OCI-LY7 (cell line): ENCODE results near the gene ANKRD52. TPM values are rescaled to one million over a fixed set of nuclear protein-coding genes. Genes with fewer than 3 reads are reported as not detected.

Experiments used
- BruUV-seq: library from RNA; stranded (reverse); fragments of 400-500 nt; replicated peaks from 2 replicates; lab custom pipeline; 2021; lab: Mats Ljungman, UMichigan
- CTCF ChIA-PET: fragments of 300-600 bp; sonication (Branson Sonifier 250); formaldehyde crosslinking; loops from one replicate; lab custom pipeline; 2022; ENCODE audit warnings: antibody characterized with exemption; ENCODE audit not compliant: unreplicated experiment; lab: Charles Lee
- POLR2A ChIA-PET: fragments of 300-600 bp; sonication (Branson Sonifier 250); formaldehyde crosslinking; loops from one replicate; lab custom pipeline; 2022; ENCODE audit warnings: antibody characterized with exemption; lab: Charles Lee
- DNase-seq: peaks from one replicate; pipeline ENCODE4 v3.0.0-alpha.2; 2015; ENCODE audit warnings: low spot score
- H2AFZ ChIP-seq: fragments of 200-600 bp; sonication (generic), shearing (Covaris generic); 2 replicates; pipeline ENCODE4 v1.6.1; 2014; ENCODE audit warnings: mild to moderate bottlenecking, antibody characterized with exemption, low read length, moderate library complexity
- H3K27ac ChIP-seq: fragments of 200-600 bp; sonication (generic); 2 replicates; pipeline ENCODE4 v1.5.1; 2014; ENCODE audit warnings: mixed run types, low read depth, mild to moderate bottlenecking, moderate library complexity, low read length, inconsistent platforms; ENCODE audit not compliant: poor library complexity, severe bottlenecking
- H3K36me3 ChIP-seq: fragments of 200-600 bp; sonication (generic); 2 replicates; pipeline ENCODE4 v1.6.1; 2014; ENCODE audit warnings: mild to moderate bottlenecking, antibody characterized with exemption, low read length, moderate library complexity, mixed read lengths; ENCODE audit not compliant: insufficient read depth
- H3K4me1 ChIP-seq: fragments of 200-600 bp; sonication (generic); 2 replicates; pipeline ENCODE4 v1.5.1; 2014; ENCODE audit warnings: mild to moderate bottlenecking, low read length; ENCODE audit not compliant: insufficient read depth, poor library complexity, severe bottlenecking
- H3K4me2 ChIP-seq: fragments of 200-600 bp; sonication (generic); 2 replicates; pipeline ENCODE4 v1.6.1; 2014; ENCODE audit warnings: mild to moderate bottlenecking, low read length
- H3K4me3 ChIP-seq: fragments of 200-600 bp; sonication (generic); 2 replicates; pipeline ENCODE4 v1.5.1; 2014; ENCODE audit warnings: mild to moderate bottlenecking, low read depth, low read length; ENCODE audit not compliant: poor library complexity, severe bottlenecking
- H3K79me2 ChIP-seq: fragments of 200-600 bp; sonication (generic); 2 replicates; pipeline ENCODE4 v1.6.1; 2016; ENCODE audit warnings: low read depth, mild to moderate bottlenecking, low read length, moderate library complexity, mixed read lengths; ENCODE audit not compliant: insufficient read depth
- H3K9me2 ChIP-seq: fragments of 200-600 bp; sonication (generic); 2 replicates; pipeline ENCODE4 v1.6.1; 2016; ENCODE audit warnings: mild to moderate bottlenecking, low read length, mixed read lengths; ENCODE audit not compliant: insufficient read depth
- H3K9me3 ChIP-seq: fragments of 200-600 bp; sonication (generic); 2 replicates; pipeline ENCODE4 v1.6.1; 2014; ENCODE audit warnings: mild to moderate bottlenecking, mixed run types, low read length, mixed read lengths
- H4K20me1 ChIP-seq: fragments of 200-600 bp; sonication (generic); 2 replicates; pipeline ENCODE4 v1.6.1; 2014; ENCODE audit warnings: mild to moderate bottlenecking, antibody characterized with exemption, low read length, moderate library complexity, mixed read lengths; ENCODE audit not compliant: insufficient read depth
- CTCF ChIP-seq: fragments of 200-600 bp; sonication (generic); conservative IDR thresholded peaks from 2 replicates; pipeline ENCODE4 v1.5.1; 2014; ENCODE audit warnings: mild to moderate bottlenecking, antibody characterized with exemption, low read length, moderate library complexity, mixed read lengths
- EZH2phosphoT487 ChIP-seq: fragments of 200-600 bp; sonication (generic); IDR thresholded peaks from 2 replicates; pipeline ENCODE4 v1.6.1; 2018; ENCODE audit warnings: low read depth, borderline replicate concordance, mild to moderate bottlenecking, mixed run types, antibody characterized with exemption, low read length, moderate library complexity, mixed read lengths
- intact Hi-C: fragments of 100-400 bp; cut with micrococcal nuclease; formaldehyde crosslinking; loops from one replicate; pipeline ENCODE4 v1.10.0; 2022; ENCODE audit not compliant: unreplicated experiment
- total RNA-seq, 2 experiments: library from RNA; depleted of rRNA in 1 of 2; stranded (reverse); fragments of >200 nt in 1 of 2; shearing (Covaris generic) in 1 of 2; gene quantifications; 2 replicates each; pipeline ENCODE4 v1.2.3, GENCODE V29; 2014 to 2022

Gene ANKRD52
- total RNA-seq, 2 experiments from 2014 or later: 11.7 to 35.0 TPM

- Histone ChIP-seq H3K4me3 (no peak overlapping the region), H2AFZ (no peak overlapping the region), H3K4me1 (peaks cover 11% of the 10 kb centered on the region), H3K4me2 (no peak overlapping the region), H4K20me1 (0 out of 2 replicates have a peak, but pooled peaks cover 5% of the 10 kb centered on the region), H3K79me2 (peaks cover 15% of the 10 kb centered on the region; the same call in 1 of the 2 replicates), H3K36me3 (peaks cover 81% of the 10 kb centered on the region), H3K27ac (no peak overlapping the region), H3K9me2 (no peaks in the 10 kb centered on the region), H3K9me3 (no peaks in the 10 kb centered on the region)
- no peak for TF ChIP-seq CTCF
- no peak for TF ChIP-seq EZH2phosphoT487
- CTCF ChIA-PET: interaction anchor here (0.5 kb wide), 1 partner anchor 14 kb away, joined by 9 read pairs; no protein-coding TSS in a partner anchor
- intact Hi-C loops: no loop called here
- no peak for DNase-seq
- no TSS peak for BruUV-seq
- POLR2A ChIA-PET: no interaction called here
Measured at GRCh38 chr12:56252649-56253048, 5.5 kb downstream of the ANKRD52 start.

- intact Hi-C loops: no loop called here
- H3K27ac ChIP-seq: no peak overlapping the region
- DNase-seq: no peak
- H3K4me3 ChIP-seq: no peak overlapping the region
- H3K36me3 ChIP-seq: peaks cover 79% of the 10 kb centered on the region
- H3K9me3 ChIP-seq: no peaks in the 10 kb centered on the region
- CTCF ChIA-PET: interaction anchor here (0.5 kb wide), 1 partner anchor 216 kb away, joined by 4 read pairs; no protein-coding TSS in a partner anchor
- no peak overlapping the region for H3K4me2 ChIP-seq
- no TSS peak for BruUV-seq
- H3K4me1 ChIP-seq: no peaks in the 10 kb centered on the region
- no peaks in the 10 kb centered on the region for H3K9me2 ChIP-seq
- TF ChIP-seq CTCF (no peak), EZH2phosphoT487 (no peak)
- no peak overlapping the region for H2AFZ ChIP-seq
- H3K79me2 ChIP-seq: no peaks in the 10 kb centered on the region
- no peaks in the 10 kb centered on the region for H4K20me1 ChIP-seq
- POLR2A ChIA-PET: interaction anchor here (0.6 kb wide), 1 partner anchor 43 kb away, joined by 4 read pairs; no protein-coding TSS in a partner anchor
Measured at GRCh38 chr12:56248711-56249110, 9.5 kb downstream of the ANKRD52 start.

GRCh38 chr12:56247923-56248322 is 10.3 kb downstream of the ANKRD52 start:
- no TSS peak for BruUV-seq
- Histone ChIP-seq H3K9me3 (no peaks in the 10 kb centered on the region), H3K9me2 (no peaks in the 10 kb centered on the region), H3K4me2 (no peak overlapping the region), H3K79me2 (no peaks in the 10 kb centered on the region), H4K20me1 (no peaks in the 10 kb centered on the region), H2AFZ (no peak overlapping the region), H3K4me1 (no peaks in the 10 kb centered on the region), H3K4me3 (no peak overlapping the region), H3K27ac (no peak overlapping the region), H3K36me3 (peaks cover 78% of the 10 kb centered on the region)
- intact Hi-C loops: no loop called here
- CTCF ChIA-PET: no interaction called here
- no peak for DNase-seq
- POLR2A ChIA-PET: interaction anchor here (0.6 to 0.7 kb wide), 2 partner anchors 58 to 126 kb away, joined by 3 read pairs; no protein-coding TSS in a partner anchor
- TF ChIP-seq CTCF (no peak), EZH2phosphoT487 (no peak)
